Erythroblast (primary cell): ENCODE results near the gene UIMC1.

Source experiments
- GATA1 ChIP-seq: IDR thresholded peaks from 2 replicates; pipeline ENCODE4 v1.6.1; 2011; ENCODE audit warnings: low read depth, mild to moderate bottlenecking, control low read depth, low read length, moderate library complexity
- POLR2A ChIP-seq: IDR thresholded peaks from 2 replicates; pipeline ENCODE4 v1.6.1; 2011; ENCODE audit warnings: mild to moderate bottlenecking, low read length

DNA sequence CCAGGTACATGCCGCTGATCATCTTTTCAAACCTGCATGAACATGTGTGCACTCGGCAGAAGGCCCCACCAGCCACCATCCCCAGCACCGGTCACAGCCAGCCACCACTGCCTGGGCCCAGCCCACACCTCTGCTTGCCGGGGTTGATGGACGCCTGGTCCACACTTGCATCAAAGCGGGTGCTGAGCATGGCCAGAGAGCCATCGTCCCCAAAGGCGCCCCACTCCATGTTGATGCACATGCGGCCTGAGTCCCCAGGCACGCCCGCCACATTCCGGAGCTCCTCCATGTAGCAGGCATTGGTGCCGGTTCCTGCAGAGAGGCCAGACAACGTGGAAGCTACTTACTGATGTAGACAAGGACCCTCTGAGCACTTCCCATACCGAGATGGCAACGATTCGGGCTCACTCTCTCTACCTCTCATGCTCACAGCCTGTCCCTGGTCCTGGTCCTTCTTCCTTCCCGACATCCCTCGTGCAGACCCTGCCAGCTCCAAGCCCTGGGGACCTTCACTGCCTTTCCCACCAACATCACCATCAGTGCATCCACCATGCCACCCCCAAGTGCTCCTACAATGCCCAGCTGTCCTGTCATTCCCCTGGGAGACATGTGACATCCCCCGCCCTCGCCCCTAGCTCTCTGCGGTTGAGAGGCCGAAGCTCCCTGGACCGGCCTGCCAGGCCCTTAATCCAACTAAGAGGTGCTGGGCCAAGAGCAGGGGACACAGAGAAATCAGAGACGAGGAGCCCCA lies 124.6 kb downstream of the UIMC1 start:
- TF ChIP-seq POLR2A: no peak
- TF ChIP-seq GATA1: no peak
